GM10248 (cell line): ENCODE data around the gene GYS1.
A peak's percentile ranks its signal among the peaks of the same experiment; 100 is the strongest.

Experiments
- CTCF ChIA-PET: fragments of 300-600 bp; sonication (Branson Sonifier 250); formaldehyde crosslinking; extraction: SDS; loops from one replicate; lab custom pipeline; 2021; ENCODE audit warnings: antibody characterized with exemption; lab: Yijun Ruan, JAX
- POLR2A ChIA-PET: fragments of 350-650 bp; sonication (Branson Sonifier 250); formaldehyde crosslinking; extraction: SDS; loops from one replicate; lab custom pipeline; 2020; ENCODE audit warnings: antibody characterized with exemption; lab: Yijun Ruan, JAX
- DNase-seq: peaks from one replicate; pipeline ENCODE4 v3.0.0; 2012; ENCODE audit errors: extremely low spot score
- CTCF ChIP-seq: IDR thresholded peaks from 2 replicates; pipeline ENCODE4 v1.5.1; 2012; ENCODE audit warnings: mild to moderate bottlenecking, low read depth; ENCODE audit errors: extremely low read depth, missing control alignments, control extremely low read depth

The GYS1 gene

GRCh38 chr19:48964205-48965039 is 28.7 kb downstream of the GYS1 start:
- POLR2A ChIA-PET, result interaction anchor here (0.7 to 3.8 kb wide), 19 partner anchors 10 to 171 kb away, joined by 3 to 67 read pairs (median 5); partner anchors contain the start of genes BAX, GYS1, NUCB1 and PPP1R15A
- no peak for TF ChIP-seq CTCF
- DNase-seq, result no peak
- CTCF ChIA-PET, result interaction anchor here (1.0 to 2.2 kb wide), 5 partner anchors 11 to 169 kb away, joined by 3 to 7 read pairs (median 5); partner anchors contain the start of genes GYS1, NUCB1 and RUVBL2

- CTCF ChIA-PET, result interaction anchor here (1.0 to 2.2 kb wide), 5 partner anchors 10 to 168 kb away, joined by 3 to 7 read pairs (median 5); partner anchors contain the start of genes GYS1, NUCB1 and RUVBL2
- DNase-seq, result peak; percentile 84
- TF ChIP-seq CTCF, result no peak
- POLR2A ChIA-PET, result interaction anchor here (0.7 to 1.5 kb wide), 9 partner anchors 9 to 90 kb away, joined by 3 to 20 read pairs (median 3); partner anchors contain the start of genes GYS1 and PPP1R15A
Observed at GRCh38 chr19:48963371-48964204, 29.5 kb downstream of the GYS1 start.

- no peak for TF ChIP-seq CTCF
- POLR2A ChIA-PET, result interaction anchor here (0.6 to 1.4 kb wide), 8 partner anchors 8 to 159 kb away, joined by 3 to 12 read pairs (median 4); partner anchors contain the start of genes NUCB1 and PPP1R15A
- DNase-seq, result no peak
- CTCF ChIA-PET, result interaction anchor here (1.1 to 1.5 kb wide), 2 partner anchors 8 to 31 kb away, joined by 3 to 5 read pairs; partner anchors contain the start of genes GYS1 and RUVBL2
Observed at GRCh38 chr19:48962849-48963165, 30.3 kb downstream of the GYS1 start.

GRCh38 chr19:48962029-48962848 is 30.9 kb downstream of the GYS1 start:
- POLR2A ChIA-PET, result interaction anchor here (0.5 to 1.4 kb wide), 12 partner anchors 9 to 460 kb away, joined by 3 to 12 read pairs (median 3); partner anchors contain the start of genes NUCB1 and PPP1R15A
- DNase-seq, result peak; percentile 85
- CTCF ChIA-PET, result interaction anchor here (1.1 to 1.5 kb wide), 2 partner anchors 8 to 31 kb away, joined by 3 to 5 read pairs; partner anchors contain the start of genes GYS1 and RUVBL2

GRCh38 chr19:48961673-48962028 is 31.5 kb downstream of the GYS1 start:
- DNase-seq, result no peak
- CTCF ChIA-PET, result interaction anchor here (1.1 to 2.2 kb wide), 3 partner anchors 9 to 32 kb away, joined by 3 to 7 read pairs (median 5); partner anchors contain the start of genes GYS1 and RUVBL2
- TF ChIP-seq CTCF, result no peak
- POLR2A ChIA-PET, result interaction anchor here (0.9 to 1.4 kb wide), 5 partner anchors 10 to 89 kb away, joined by 3 to 12 read pairs (median 5); partner anchors contain the start of genes NUCB1 and PPP1R15A

More at GRCh38 chr19:48962029-48962848, 30.9 kb downstream of the GYS1 start:
- no peak for TF ChIP-seq CTCF
